A549 (cell line): ENCODE data around the gene MPL. TPM values are rescaled to one million over a fixed set of nuclear protein-coding genes. Genes with fewer than 3 reads are reported as not detected.

Experiments
- ATAC-seq, 2 experiments: fragments of 200-7000 bp in 1 of 2; fragments of >200 bp in 1 of 2; cut with Nextera tagmentation in 1 of 2; cut with Tn5 transposase in 1 of 2; 3 replicates each; pipeline versions ENCODE4 v1.8.0 to v1.9.1; 2018 to 2020; ENCODE audit warnings: mild to moderate bottlenecking in 1 of 2, moderate library complexity in 1 of 2
- CTCF ChIA-PET: fragments of 300-600 bp; sonication (Branson Sonifier 250); formaldehyde crosslinking; extraction: SDS; loops from one replicate; lab custom pipeline; 2021; ENCODE audit warnings: antibody characterized with exemption, inconsistent platforms; lab: Yijun Ruan, JAX
- POLR2A ChIA-PET: fragments of 350-600 bp; formaldehyde crosslinking; extraction: SDS; loops from one replicate; lab custom pipeline; 2021; ENCODE audit warnings: antibody characterized with exemption, inconsistent platforms; lab: Yijun Ruan, JAX
- DNase-seq, 2 experiments: peaks; one replicate each; pipeline versions ENCODE4 v3.0.0 to v3.0.0-alpha.2; 2011 to 2016; ENCODE audit warnings: low read depth in 1 of 2, low spot score in 1 of 2
- FAIRE-seq: peaks from 2 replicates; lab custom pipeline; 2011; peaks lifted over from hg19 to GRCh38; lab: Jason Lieb, UNC
- H3K27ac ChIP-seq, 2 experiments: fragments of >200 bp; sonication (Bioruptor Twin); formaldehyde crosslinking; 3 replicates each; pipeline ENCODE4 v1.5.1; 2016 to 2017
- H3K4me1 ChIP-seq: fragments of >200 bp; sonication (Bioruptor Twin); formaldehyde crosslinking; 3 replicates; pipeline ENCODE4 v1.6.1; 2016
- H3K4me2 ChIP-seq: fragments of >200 bp; sonication (Bioruptor Twin); formaldehyde crosslinking; 3 replicates; pipeline ENCODE4 v1.6.1; 2016
- H3K4me3 ChIP-seq: fragments of >200 bp; sonication (Bioruptor Twin); formaldehyde crosslinking; 3 replicates; pipeline ENCODE4 v1.5.1; 2016
- H3K9me3 ChIP-seq: fragments of >200 bp; sonication (Bioruptor Twin); formaldehyde crosslinking; 3 replicates; pipeline ENCODE4 v1.6.1; 2016
- BCL3 ChIP-seq: fragments of >200 bp; sonication (Bioruptor Twin); formaldehyde crosslinking; IDR thresholded peaks from 3 replicates; pipeline ENCODE4 v1.6.1; 2016
- BHLHE40 ChIP-seq: IDR thresholded peaks from 2 replicates; pipeline ENCODE4 v1.6.1; 2012; ENCODE audit warnings: low read depth, low read length, inconsistent platforms
- CBX2 ChIP-seq: fragments of 200-600 bp; sonication (generic); IDR thresholded peaks from 2 replicates; pipeline ENCODE4 v1.6.1; 2016; ENCODE audit warnings: low read depth, mild to moderate bottlenecking, borderline replicate concordance
- CEBPB ChIP-seq, 2 experiments: fragments of >200 bp in 1 of 2; sonication (Bioruptor Twin) in 1 of 2; formaldehyde crosslinking in 1 of 2; IDR thresholded peaks; 2 replicates each; pipeline ENCODE4 v1.6.1; 2012 to 2016
- CHD2 ChIP-seq: fragments of 150-350 bp; IDR thresholded peaks from 2 replicates; pipeline ENCODE4 v1.6.1; 2014; ENCODE audit warnings: low read length; ENCODE audit not compliant: partially characterized antibody
- CHD4 ChIP-seq: fragments of 200-600 bp; sonication (generic); IDR thresholded peaks from 2 replicates; pipeline ENCODE4 v1.6.1; 2016; ENCODE audit warnings: antibody characterized with exemption, mild to moderate bottlenecking, borderline replicate concordance
- EHF ChIP-seq: fragments of 250-450 bp; sonication (Bioruptor Pico); IDR thresholded peaks from 2 replicates; pipeline ENCODE4 v1.5.0; 2020; ENCODE audit warnings: mild to moderate bottlenecking
- EHMT2 ChIP-seq: fragments of 200-600 bp; sonication (generic); IDR thresholded peaks from 2 replicates; pipeline ENCODE4 v1.6.1; 2016; ENCODE audit warnings: antibody characterized with exemption, low read depth, mild to moderate bottlenecking, moderate library complexity
- EP300 ChIP-seq, 2 experiments: fragments of >200 bp; sonication (Bioruptor Twin); formaldehyde crosslinking; IDR thresholded peaks; 2 replicates in 1 of 2; 3 replicates in 1 of 2; pipeline ENCODE4 v1.6.1; 2016 to 2017
- ESRRA ChIP-seq: fragments of 150-350 bp; IDR thresholded peaks from 2 replicates; pipeline ENCODE4 v1.6.1; 2014; ENCODE audit warnings: mild to moderate bottlenecking, low read length, borderline replicate concordance
- FOXS1 ChIP-seq: fragments of 250-450 bp; sonication (Bioruptor Pico); IDR thresholded peaks from 2 replicates; pipeline ENCODE4 v1.5.0; 2020; ENCODE audit warnings: mild to moderate bottlenecking, moderate library complexity
- GATA3 ChIP-seq: IDR thresholded peaks from 2 replicates; pipeline ENCODE4 v1.6.1; 2012; ENCODE audit warnings: borderline replicate concordance
- HEYL ChIP-seq: fragments of 250-450 bp; sonication (Bioruptor Pico); IDR thresholded peaks from 2 replicates; pipeline ENCODE4 v1.8.0; 2021; ENCODE audit warnings: mild to moderate bottlenecking, moderate library complexity
- HOXA7 ChIP-seq: fragments of 250-450 bp; sonication (Bioruptor Pico); IDR thresholded peaks from 2 replicates; pipeline ENCODE4 v1.5.0; 2020; ENCODE audit warnings: mild to moderate bottlenecking, moderate library complexity
- HOXB13 ChIP-seq: fragments of 250-450 bp; sonication (Bioruptor Pico); IDR thresholded peaks from 2 replicates; pipeline ENCODE4 v1.5.0; 2020; ENCODE audit warnings: low read depth, mild to moderate bottlenecking, moderate library complexity
- HOXB5 ChIP-seq: fragments of 250-450 bp; sonication (Bioruptor Pico); IDR thresholded peaks from 2 replicates; pipeline ENCODE4 v1.5.0; 2020; ENCODE audit warnings: mild to moderate bottlenecking, moderate library complexity
- KDM1A ChIP-seq: fragments of 200-600 bp; sonication (generic); IDR thresholded peaks from 2 replicates; pipeline ENCODE4 v1.6.1; 2016; ENCODE audit warnings: low read depth, mild to moderate bottlenecking
- KDM5A ChIP-seq: fragments of 200-600 bp; sonication (generic); IDR thresholded peaks from 2 replicates; pipeline ENCODE4 v1.6.1; 2016; ENCODE audit warnings: antibody characterized with exemption, mild to moderate bottlenecking
- MAX ChIP-seq: IDR thresholded peaks from 2 replicates; pipeline ENCODE4 v1.6.1; 2012
- MAZ ChIP-seq: fragments of 150-350 bp; IDR thresholded peaks from 2 replicates; pipeline ENCODE4 v1.6.1; 2014; ENCODE audit warnings: antibody characterized with exemption, low read depth, low read length, borderline replicate concordance
- PHF8 ChIP-seq: fragments of 200-600 bp; sonication (generic); IDR thresholded peaks from 2 replicates; pipeline ENCODE4 v1.6.1; 2016; ENCODE audit warnings: low read depth, mild to moderate bottlenecking, antibody characterized with exemption, moderate library complexity, borderline replicate concordance
- POLR2A ChIP-seq: IDR thresholded peaks from 2 replicates; pipeline ENCODE4 v1.6.1; 2012; ENCODE audit warnings: mild to moderate bottlenecking, low read length
- RAD21 ChIP-seq, 2 experiments: fragments of >200 bp in 1 of 2; sonication (Bioruptor Twin) in 1 of 2; formaldehyde crosslinking in 1 of 2; IDR thresholded peaks in 1 of 2; conservative IDR thresholded peaks in 1 of 2; 2 replicates in 1 of 2; 3 replicates in 1 of 2; pipeline ENCODE4 v1.6.1; 2012 to 2018; ENCODE audit warnings: inconsistent platforms in 1 of 2
- RARB ChIP-seq: fragments of 250-450 bp; sonication (Bioruptor Pico); IDR thresholded peaks from 2 replicates; pipeline ENCODE4 v1.8.0; 2021; ENCODE audit warnings: mild to moderate bottlenecking, moderate library complexity
- RFX5 ChIP-seq: fragments of 450-650 bp; IDR thresholded peaks from 2 replicates; pipeline ENCODE4 v1.7.1; 2014; ENCODE audit warnings: antibody characterized with exemption, mild to moderate bottlenecking, moderate library complexity
- SMC3 ChIP-seq: fragments of >200 bp; sonication (Bioruptor Twin); formaldehyde crosslinking; IDR thresholded peaks from 3 replicates; pipeline ENCODE4 v1.6.1; 2018; ENCODE audit warnings: inconsistent platforms
- TFCP2L1 ChIP-seq: fragments of 250-450 bp; sonication (Bioruptor Pico); IDR thresholded peaks from 2 replicates; pipeline ENCODE4 v1.5.0; 2021; ENCODE audit warnings: mild to moderate bottlenecking
- TP53 ChIP-seq: fragments of 250-450 bp; sonication (Bioruptor Pico); IDR thresholded peaks from 2 replicates; pipeline ENCODE4 v1.5.0; 2021; ENCODE audit warnings: mild to moderate bottlenecking, moderate library complexity
- ZC3H11A ChIP-seq: fragments of 450-650 bp; IDR thresholded peaks from 2 replicates; pipeline ENCODE4 v1.6.1; 2014; ENCODE audit warnings: antibody characterized with exemption, mild to moderate bottlenecking
- ZNF302 ChIP-seq: fragments of 250-450 bp; sonication (Bioruptor Pico); IDR thresholded peaks from 2 replicates; pipeline ENCODE4 v1.9.0; 2021; ENCODE audit warnings: inconsistent platforms, mild to moderate bottlenecking, moderate library complexity
- WGBS: methylation state at CpG from one replicate; pipeline ENCODE4 v1.1.6; 2017; ENCODE audit errors: missing lambda C conversion rate; 5-methylcytosine and 5-hydroxymethylcytosine counted together
- polyA plus RNA-seq, 4 experiments: library from polyadenylated mRNA; depleted of rRNA in 3 of 4; stranded (reverse); fragments of >200 nt; fragmentation: RNase III in 1 of 4; extraction: RNeasy Plus Mini Kit Qiagen cat#74134 plus additional on column Dnase treatment in 1 of 4; gene quantifications; 2 replicates in 3 of 4; 3 replicates in 1 of 4; pipeline ENCODE4 v1.2.3, GENCODE V29; 2011 to 2017
- TF ChIP-seq, protein P1 (sequence below): fragments of 250-450 bp; sonication (Bioruptor Pico); IDR thresholded peaks from 2 replicates; pipeline ENCODE4 v1.5.0; 2020; ENCODE audit warnings: low read depth, mild to moderate bottlenecking, moderate library complexity
- TF ChIP-seq, protein P2 (sequence below): fragments of 450-650 bp; IDR thresholded peaks from 2 replicates; pipeline ENCODE4 v1.6.1; 2014; ENCODE audit warnings: antibody characterized with exemption

MPL gene
- polyA plus RNA-seq, 2 of the 4 experiments (the other 2 are of a cell fraction) = not detected

DNA sequence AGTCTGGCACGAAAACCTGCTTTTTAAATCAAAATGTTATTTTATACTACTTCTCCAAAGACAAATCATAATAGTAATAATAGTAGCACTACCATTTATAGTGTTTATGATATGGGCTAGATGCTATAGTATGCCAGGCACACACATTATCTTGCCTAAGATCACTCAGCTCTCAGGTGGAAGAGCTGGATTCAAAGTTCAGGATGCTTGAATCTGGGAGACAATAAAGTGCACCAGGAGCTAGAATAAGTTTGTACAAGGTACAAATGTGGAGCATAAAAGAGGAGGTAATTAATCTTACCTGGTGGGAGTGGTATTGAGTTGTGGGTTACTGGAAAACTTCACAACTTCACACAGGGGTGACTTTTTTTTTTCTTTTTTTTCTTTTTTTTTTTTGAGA, 40.2 kb downstream of the MPL start:
- POLR2A ChIA-PET = interaction anchor here (1.1 kb wide), 1 partner anchor 10 kb away, joined by 5 read pairs; the partner anchor contains the start of gene ELOVL1
- CTCF ChIA-PET = interaction anchor here (1.2 to 2.2 kb wide), 6 partner anchors 8 to 464 kb away, joined by 3 to 10 read pairs (median 4); partner anchors contain the start of gene ELOVL1

GRCh38 chr1:43379476-43379875, 41.9 kb downstream of the MPL start:
- Histone ChIP-seq H3K4me3 (no peak overlapping the region), H3K9me3 (no peaks in the 10 kb centered on the region), H3K4me2 (no peak overlapping the region), H3K27ac (no peak overlapping the region), H3K4me1 (peaks cover 1% of the 10 kb centered on the region; the same call in 2 of the 3 replicates)
- WGBS = 85% methylated on average over 1 of the region's 1 CpG
- DNase-seq = no peak
- ChIA-PET CTCF (no interaction called here), POLR2A (no interaction called here)
- no peak for ATAC-seq
- FAIRE-seq = no peak
- TF ChIP-seq KDM1A (no peak), EHMT2 (no peak), GATA3 (no peak), RFX5 (no peak), HOXB5 (CRISPR knock-in tag) (no peak), EHF (CRISPR knock-in tag) (no peak), RAD21 (conservative IDR thresholded peaks at IDR 0.05 in 1 of 2, IDR thresholded peaks at IDR 0.05 in 1 of 2) (no peak), SMC3 (no peak)
- TF ChIP-seq, all 56 proteins: peak for 0

More for the DNA sequence above, 40.2 kb downstream of the MPL start:
- Histone ChIP-seq H3K9me3 (no peaks in the 10 kb centered on the region), H3K27ac (no peak overlapping the region), H3K4me1 (peaks cover 18% of the 10 kb centered on the region), H3K4me2 (no peak overlapping the region), H3K4me3 (no peak overlapping the region)
- FAIRE-seq = no peak
- no peak for ATAC-seq
- no peak for TF ChIP-seq BCL3
- no peak for TF ChIP-seq ESRRA
- TF ChIP-seq CEBPB (IDR thresholded peaks at IDR 0.05) = no peak
- TF ChIP-seq CHD2 = no peak
- no peak for TF ChIP-seq SMC3
- no peak for TF ChIP-seq ZC3H11A
- no peak for TF ChIP-seq RARB (CRISPR knock-in tag)
- TF ChIP-seq, protein P1, sequence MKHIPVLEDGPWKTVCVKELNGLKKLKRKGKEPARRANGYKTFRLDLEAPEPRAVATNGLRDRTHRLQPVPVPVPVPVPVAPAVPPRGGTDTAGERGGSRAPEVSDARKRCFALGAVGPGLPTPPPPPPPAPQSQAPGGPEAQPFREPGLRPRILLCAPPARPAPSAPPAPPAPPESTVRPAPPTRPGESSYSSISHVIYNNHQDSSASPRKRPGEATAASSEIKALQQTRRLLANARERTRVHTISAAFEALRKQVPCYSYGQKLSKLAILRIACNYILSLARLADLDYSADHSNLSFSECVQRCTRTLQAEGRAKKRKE = no peak
- no peak for TF ChIP-seq ZNF302 (CRISPR knock-in tag)
- 96% methylated on average over 1 of the region's 1 CpG for WGBS
- no peak for DNase-seq

- Histone ChIP-seq H3K27ac (no peak overlapping the region), H3K9me3 (no peaks in the 10 kb centered on the region)
- CTCF ChIA-PET = interaction anchor here (0.6 to 3.1 kb wide), 3 partner anchors 24 to 155 kb away, joined by 3 to 16 read pairs (median 9); partner anchors contain the start of gene CDC20
- TF ChIP-seq, protein P2, sequence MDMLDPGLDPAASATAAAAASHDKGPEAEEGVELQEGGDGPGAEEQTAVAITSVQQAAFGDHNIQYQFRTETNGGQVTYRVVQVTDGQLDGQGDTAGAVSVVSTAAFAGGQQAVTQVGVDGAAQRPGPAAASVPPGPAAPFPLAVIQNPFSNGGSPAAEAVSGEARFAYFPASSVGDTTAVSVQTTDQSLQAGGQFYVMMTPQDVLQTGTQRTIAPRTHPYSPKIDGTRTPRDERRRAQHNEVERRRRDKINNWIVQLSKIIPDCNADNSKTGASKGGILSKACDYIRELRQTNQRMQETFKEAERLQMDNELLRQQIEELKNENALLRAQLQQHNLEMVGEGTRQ = no peak
- TF ChIP-seq HOXB5 (CRISPR knock-in tag) (no peak), TP53 (CRISPR knock-in tag) (no peak), PHF8 (no peak), ZNF302 (CRISPR knock-in tag) (no peak), FOXS1 (CRISPR knock-in tag) (no peak), GATA3 (no peak), KDM5A (no peak), HEYL (CRISPR knock-in tag) (no peak), BHLHE40 (no peak), HOXA7 (CRISPR knock-in tag) (no peak), MAZ (no peak), TFCP2L1 (CRISPR knock-in tag) (no peak), EP300 (IDR thresholded peaks at IDR 0.05) (no peak), CBX2 (no peak), POLR2A (no peak), HOXB13 (CRISPR knock-in tag) (no peak), MAX (no peak), CHD4 (no peak)
- TF ChIP-seq, all 56 proteins: peak for 0
- FAIRE-seq (no peak), ATAC-seq (no peak), DNase-seq (no peak)
- POLR2A ChIA-PET = interaction anchor here (0.5 kb wide), 1 partner anchor 28 kb away, joined by 14 read pairs; no protein-coding TSS in a partner anchor
- no peak overlapping the region for H3K4me3 ChIP-seq
- H3K4me1 ChIP-seq = no peaks in the 10 kb centered on the region
- H3K4me2 ChIP-seq = no peak overlapping the region
- 94% methylated on average over 3 of the region's 3 CpGs for WGBS
Observed at GRCh38 chr1:43381612-43382011, 44.0 kb downstream of the MPL start.
